ENCODE measurements around the gene CNPY1.
"Not testable (repeated sequence)": the region's sequence is repeated elsewhere in the genome, so short reads cannot be mapped to it uniquely, and the experiment has no call there.

Gene CNPY1

DNA sequence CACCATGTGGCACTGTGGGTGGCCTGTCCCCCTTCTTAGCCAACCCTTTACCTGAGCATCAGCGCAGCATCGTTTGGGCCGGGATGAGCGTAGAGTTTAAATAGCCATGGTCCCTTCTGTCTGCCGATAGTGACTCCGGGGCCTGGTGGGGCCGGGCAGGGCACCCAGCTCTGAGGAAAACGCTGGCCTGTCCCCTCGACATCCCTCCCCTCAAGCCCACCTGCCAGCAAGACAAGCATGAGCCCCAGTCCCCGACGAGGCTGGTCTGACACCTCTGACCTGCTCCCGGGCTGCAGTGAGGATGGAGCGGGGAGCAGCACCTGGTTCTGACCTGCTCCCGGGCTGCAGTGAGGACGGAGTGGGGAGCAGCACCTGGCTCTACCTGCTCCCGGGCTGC lies 31.1 kb upstream of the CNPY1 start:
- FAIRE-seq = no peak

DNA sequence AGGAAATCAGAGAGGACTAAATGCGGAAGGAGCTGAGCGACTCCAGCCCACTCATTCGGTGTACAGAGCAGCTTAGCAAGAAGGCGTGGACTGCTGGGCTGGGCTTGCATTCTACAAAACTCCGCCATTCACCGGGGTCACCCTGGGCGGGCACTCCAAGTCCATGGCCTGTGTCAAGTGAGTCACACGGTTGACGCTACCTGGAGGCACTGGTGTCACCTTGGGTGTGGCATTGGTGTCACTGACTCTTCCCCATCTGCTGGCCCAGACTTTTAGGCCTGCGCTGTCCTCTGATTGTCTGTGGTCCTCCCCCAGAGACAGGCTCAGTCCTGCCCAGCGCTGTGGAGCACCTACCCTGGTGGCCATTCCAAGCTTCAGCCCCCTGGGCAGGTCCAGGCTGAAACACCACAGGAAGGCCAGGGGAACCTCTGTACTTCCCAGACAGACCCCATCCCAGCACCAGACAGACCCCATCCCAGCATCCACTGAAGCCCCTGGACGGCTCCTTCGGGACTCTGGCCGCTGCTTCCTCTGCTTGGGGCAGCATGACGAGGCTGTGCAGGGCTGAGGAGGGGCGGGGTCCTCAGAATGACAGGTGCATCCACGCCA lies 30.6 kb upstream of the CNPY1 start:
- no peak for FAIRE-seq

DNA sequence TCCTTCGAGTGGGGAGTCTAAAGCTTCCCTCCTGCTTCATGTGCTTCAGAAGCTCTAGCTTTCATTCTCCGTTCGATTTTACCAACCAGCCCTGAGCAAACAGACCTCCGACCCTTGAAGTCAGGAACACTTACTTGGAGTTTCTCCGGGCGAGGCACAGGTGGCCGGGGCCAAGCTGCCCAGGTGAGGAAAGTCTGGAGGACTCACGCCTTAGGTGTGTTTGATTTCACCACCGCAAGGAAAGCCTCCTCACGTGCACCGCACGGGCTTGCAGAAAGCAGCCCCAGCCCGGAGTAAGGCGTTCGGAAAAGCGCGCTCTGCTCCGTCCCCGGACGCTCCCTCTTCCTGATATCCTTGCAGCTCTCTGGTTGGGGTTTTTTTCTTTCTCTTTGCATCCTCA lies 30.1 kb upstream of the CNPY1 start:
- FAIRE-seq = no peak

DNA sequence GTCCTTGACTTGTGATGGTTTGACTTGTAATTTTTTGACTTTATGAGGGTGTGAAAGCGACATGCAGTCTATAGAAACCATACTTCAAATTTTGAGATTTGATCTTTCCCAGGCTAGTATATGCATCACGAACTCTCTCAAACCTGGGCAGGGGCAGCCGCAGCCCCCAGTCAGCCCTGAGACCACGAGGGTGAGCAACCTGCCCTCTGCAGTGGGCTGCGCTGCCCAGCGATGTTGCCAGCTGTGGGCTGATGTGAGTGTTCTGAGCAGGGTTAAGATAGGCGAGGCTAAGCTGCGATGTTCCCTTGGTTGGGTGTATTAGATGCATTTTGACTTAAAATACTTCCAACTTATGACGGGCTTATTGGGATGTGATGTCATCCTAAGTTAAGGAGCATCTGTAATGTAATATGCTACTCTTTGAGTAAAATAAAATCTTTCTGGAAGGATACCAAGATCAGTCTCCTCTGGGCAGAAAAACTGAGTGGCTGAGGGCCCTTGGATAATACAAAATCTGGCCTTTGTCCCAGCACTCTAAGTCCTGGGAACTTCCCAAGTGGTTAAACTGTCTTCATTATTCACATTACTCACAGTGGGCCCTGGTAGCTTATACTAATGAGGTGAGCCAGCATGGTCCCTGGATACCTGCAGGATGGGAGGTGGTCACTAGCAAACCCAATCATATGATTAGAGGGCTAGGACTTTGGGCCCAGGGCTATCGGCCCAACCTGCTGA lies 28.4 kb upstream of the CNPY1 start:
- FAIRE-seq = no peak

DNA sequence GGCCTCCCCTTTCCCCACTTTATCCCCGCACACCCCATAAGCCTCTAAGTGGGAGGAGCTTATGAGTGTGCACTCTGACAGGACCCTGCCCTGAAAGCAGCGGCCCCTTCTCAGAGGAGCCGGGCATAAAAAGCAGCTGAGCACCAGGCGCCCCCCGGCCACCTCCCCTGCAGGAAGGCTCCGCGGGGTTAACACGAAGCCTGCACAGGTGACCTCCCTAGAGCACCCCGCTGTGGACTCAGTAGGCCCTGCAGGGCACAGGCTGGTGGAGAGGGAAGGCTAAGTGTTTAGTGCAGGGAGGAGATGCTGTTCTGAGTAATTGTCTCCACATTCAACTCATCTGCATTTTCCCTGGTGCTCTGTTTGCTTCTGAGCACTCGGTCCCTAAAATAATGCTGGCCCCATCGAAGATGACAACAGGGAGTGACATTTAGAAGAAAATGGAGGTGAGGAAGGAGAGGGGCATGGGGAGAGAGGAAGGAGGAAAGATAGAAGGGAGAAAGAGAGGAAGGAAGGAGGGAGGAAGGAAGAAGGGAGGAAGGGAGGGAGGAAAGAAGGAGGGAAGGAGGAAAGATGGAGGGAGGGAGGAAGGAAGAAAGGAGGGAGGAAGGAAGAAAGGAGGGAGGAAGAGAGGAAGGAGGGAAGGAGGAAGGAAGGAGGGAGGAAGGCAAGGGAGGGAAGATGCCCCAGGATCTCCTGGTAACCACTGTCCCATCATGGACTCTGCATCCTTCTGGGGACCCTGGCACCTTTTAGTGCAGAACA lies 25.4 kb upstream of the CNPY1 start:
- FAIRE-seq = no peak

DNA sequence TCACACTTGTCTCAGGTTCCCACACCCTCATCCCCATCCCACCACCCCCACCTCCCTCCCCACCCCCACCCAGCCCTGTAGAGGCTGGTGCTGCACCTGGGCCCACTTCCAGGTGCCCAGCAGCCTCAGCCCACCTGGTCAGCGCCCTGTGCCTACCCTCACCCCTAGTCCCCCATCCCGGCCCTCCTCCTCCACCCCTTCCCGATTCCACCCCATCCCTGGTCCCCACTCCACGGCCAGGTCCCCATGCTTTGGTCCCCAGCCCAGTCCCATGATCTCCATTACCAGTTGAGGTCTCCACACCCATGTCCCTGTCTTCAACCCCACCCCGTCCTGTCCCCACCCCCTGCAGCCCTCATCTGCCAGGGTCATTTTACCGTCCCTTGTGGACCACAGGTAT lies 24.6 kb upstream of the CNPY1 start:
- no peak for FAIRE-seq

DNA sequence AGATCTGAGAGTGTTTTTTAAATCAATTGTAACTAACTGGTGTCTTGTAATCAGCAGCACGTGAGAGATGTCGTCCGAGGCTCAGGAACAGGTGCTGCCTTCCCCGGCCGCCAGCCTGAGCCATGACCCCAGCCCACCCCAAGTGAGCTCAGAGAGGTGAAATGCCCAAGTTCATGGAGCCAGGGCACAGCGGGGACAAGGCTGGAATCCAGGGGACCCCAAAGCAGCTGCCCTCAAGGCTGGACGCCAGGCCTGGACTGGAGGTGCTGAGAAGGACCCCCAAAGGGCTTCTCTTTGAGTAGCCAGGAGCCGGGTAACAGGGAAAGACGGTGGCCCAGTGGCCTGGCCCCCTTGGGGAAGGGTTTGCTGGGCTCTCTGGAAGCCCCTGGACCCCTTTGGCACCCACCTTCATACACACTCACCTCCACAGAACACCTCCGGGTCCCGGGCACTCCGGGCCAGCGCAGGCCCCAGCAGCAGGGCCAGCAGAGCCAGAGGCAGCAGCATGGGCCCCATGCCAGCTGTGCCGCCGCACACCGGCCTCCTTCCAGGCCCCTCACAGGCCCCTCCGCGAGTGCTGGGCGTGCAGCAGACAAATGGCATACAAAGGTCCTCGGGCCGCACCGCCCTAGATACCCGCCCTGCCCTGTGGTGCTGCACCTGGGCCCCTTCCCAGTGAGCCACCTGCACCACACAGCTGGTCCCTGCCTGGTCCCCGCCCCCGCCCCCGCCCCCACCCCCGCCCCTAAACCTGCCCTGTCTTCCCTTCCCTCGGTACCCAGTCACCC lies 24.0 kb upstream of the CNPY1 start:
- FAIRE-seq = no peak

DNA sequence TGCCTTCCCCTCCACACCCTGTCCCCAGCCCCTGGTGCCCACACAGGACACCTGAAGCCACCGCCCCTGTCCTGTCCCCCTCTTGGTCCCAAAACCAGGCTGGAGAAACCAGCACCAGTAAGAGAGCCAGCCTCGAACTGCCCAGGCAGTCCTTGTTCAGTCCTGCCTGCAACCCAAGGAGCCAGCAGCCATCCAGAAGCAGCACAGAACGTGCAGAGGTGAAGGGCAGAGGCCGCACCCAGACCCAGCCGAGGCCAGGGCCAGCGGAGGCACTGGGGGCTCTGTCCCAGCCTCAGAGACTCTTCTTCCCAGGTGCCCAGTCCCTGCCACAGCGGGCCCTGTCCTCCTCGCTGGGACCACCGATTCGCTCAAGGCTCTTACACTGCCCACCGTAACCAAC lies 23.3 kb upstream of the CNPY1 start:
- FAIRE-seq = no peak

DNA sequence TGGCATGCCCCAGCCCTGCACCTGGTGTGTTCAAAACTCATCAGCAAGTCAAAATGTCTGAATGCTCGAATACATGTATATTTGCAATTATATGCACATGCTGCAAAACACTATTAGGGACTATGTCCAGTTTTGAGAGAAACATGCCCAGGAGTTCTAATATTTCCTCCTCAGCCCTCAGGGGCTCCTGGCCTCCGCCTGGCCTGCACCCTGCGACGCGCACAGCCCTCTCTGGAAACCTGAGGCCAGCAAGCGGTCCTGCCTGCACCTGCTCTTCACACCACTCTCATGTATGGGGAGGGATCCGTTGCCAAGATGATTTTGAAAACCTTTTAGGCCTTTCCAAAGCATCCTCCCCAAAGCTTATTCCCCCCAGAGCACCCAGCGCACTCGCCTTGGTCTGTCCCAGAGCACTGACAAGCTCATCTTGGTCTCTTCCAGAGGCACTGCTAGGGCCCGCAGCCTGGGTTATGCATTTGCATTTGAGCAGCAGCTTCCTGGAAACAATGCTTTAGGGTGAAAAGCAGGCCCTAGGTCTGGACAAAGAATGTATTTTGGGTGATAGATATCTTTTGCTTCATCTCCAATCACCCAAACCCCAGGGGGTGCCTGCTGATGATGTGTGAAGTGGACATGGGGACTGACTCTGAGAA lies 22.6 kb upstream of the CNPY1 start:
- FAIRE-seq = no peak

DNA sequence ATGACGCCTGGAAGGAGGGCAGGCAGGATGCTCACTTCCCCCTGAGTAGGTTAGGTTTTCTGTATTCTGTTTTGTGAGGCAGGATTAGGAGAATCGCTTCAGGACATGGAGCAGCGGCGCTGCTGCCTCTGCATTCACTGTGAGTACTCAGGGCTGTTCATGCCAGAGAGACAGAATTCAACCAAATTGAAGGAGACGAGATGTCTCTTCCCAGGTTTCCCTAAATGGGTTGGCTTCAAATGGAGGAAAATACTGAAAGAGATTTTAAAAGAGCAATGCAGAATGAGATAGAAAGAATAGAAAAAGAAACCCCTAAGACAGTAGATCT lies 21.9 kb upstream of the CNPY1 start:
- FAIRE-seq = no peak

DNA sequence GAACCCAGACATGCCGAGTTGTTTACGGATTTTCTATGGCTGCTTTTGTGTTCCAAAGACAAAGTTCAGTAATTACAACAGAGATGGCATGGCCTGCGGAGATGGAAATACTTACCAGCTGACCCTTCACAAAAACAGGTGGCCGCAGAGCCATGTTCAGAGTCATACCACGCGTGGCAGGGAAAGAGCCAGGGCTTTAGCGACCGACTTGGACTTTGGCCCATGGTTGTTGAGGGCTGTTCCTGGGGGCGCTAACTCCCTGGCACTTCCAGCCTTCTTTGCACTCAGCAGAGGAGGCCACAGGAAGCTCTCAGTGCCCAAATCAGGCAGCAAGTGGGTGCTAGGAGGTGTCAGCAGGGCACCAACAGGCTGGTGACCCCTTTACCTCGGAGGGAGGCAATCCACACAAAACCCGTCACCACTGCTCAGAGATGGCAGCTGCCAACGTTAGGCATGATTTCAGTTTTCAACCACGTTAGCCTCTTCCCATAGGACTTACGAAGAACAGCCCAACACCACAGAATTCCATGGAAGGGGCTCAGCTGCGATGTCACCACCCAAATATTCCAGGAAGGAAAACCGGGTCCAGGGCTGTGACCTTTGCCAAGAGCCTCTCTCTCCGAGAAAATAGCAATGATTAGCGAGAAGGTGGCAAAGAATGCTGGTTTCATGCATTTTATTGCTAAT lies 21.4 kb upstream of the CNPY1 start:
- FAIRE-seq = no peak

DNA sequence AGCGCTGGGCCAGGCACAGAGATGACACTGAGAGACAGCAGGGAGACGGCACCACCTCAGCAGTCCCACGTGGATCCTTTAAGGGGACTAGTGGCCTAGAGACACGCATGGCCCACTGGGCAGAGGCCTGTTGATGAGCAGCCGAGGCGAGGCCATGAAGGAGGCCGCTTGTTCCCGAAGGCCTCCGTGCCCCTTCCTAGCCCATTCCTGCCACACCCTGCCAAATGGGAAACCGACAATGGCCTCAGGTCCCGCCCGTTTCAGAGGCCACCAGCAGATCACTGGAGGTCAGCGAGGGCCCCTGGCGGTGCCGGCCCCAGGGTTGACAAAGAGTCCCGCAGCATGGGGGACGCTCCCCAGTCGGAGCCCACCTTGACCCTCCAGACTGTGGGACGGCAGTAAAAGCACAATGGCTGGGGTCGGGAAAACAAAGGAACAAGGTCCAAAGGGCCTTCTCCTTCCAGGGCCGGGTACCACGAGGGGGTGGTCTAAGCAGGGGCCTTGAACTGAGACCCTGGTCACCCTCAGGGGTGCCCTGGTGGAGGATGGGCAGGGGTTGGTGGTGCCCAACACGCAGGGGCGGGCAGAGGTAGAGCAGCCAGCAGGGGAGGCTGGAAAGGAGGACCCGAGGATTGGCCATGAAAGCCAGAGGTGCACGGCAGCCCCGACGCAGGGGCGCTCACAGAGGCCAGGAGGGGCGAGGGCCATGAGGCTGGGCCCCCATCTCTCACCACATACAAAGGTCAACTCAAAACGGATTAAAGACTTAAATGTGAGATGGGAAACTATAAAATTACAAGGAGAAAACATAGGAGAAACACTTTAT lies 19.9 kb upstream of the CNPY1 start:
- no peak for FAIRE-seq

DNA sequence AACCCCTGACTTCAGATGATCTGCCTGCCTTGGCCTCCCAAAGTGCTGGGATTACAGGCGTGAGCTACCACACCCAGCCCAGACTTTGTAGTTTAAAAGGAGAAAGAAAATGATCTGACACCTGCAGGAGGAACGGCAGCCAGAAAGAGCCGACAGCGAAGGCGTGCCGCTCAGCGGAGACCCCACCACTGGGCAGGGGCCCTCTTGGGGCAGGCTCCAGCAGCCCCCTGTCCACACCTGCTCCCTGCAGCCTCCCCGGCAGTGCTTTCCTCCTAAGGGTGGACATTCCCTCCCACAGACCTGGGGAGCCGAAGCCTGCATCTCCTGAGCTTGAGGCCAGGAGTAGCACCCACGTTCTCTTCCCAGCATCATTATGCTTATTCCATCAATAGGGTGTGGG lies 19.2 kb upstream of the CNPY1 start:
- FAIRE-seq = no peak

DNA sequence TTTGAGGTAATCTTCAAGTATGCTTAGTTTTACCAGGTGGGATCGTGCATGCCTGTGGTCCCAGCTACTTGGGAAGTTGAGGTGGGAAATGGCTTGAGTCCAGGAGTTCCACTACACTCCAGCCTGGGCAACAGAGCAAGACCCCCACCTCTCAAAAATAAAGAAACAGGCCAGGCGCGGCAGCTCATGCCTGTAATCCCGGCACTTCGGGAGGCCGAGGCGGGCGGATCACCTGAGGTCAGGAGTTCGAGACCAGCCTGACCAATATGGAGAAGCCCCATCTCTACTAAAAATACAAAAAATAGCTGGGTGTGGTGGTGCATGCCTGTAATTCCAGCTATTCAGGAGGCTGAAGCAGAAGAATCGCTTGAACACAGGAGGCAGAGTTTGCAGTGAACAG lies 16.6 kb upstream of the CNPY1 start:
- not testable (repeated sequence) for FAIRE-seq

DNA sequence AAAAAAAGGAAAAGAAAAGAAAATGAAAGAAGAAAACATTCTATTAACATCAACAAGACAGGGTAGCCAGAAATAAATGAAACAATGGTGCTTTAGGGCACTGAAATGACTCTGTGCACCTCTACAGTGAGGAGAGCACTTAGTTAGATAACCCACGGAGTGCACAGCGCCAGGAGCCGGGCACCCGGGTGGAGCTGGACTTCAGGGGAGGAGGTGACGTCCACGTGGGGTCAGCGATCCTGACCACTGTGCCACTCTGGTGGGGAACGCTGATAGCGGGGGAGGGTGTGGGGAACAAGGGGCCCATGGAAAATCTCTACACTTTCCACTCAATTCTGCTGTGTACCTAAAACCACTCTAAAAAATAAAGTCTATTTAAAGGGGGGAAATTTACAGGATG lies 15.7 kb upstream of the CNPY1 start:
- FAIRE-seq = no peak

DNA sequence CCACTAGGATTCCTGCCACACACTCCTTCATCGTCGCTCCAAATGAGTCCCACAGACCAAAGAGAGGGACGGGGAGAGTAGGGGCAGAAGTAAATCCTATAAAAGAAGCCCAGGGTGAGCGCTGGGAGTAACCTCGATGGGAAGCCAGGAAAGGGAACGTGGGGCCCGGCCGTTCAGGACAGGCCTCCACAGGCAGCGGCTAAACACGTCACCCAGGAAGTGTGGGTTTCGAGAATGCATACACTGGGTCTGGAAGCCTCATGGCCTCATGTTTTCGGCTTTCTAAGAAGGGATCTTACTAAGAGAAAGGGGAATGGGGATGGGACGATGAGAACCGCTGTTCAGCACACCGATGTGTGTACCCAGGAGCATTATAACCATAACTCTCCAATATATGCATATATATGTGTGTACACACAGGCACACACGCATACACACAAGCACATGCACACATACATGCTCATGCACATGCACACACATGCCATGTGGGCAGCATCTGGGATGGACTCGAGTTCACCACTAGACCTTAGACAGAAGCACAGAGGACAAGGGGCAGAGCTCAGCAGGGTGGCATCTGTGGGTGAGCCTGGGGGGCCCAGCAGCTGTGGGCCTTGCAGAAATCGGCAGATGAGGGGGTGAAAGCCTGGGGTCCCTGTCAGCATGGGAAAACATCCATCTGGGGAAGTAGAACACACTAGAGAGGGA lies 14.8 kb upstream of the CNPY1 start:
- FAIRE-seq = no peak

DNA sequence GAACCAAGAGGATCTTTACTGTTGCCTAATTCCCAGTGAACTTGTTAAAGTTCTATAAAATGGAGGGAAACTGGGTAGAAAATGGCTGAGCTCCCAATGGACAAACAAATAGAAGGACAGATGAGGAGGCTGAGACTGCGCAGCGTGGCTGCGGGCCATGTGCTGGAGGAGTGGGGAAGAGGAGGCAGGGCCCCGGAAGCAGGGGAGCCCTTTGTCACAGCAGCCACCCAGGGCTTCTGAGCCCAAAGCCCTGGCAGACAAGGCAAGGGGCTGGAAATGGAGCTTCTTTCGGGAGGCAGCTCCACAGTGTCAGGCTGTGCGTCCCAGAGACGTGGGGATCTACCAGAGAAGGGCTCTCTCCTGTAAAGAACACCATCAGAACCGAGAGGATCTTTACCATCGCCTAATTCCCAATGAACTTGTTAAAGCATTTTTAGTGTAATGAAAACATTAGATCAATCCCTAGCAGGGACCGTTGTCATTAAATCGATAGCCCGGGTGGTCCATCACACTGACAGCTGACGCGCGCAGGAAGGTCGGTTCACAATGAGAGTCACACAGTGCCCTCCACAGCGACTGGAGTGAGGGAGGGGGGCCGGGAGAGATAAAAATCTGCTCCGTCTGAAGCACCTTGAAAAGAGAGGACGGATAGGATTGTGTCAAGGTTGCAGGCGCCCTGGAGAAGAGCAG lies 14.0 kb upstream of the CNPY1 start:
- FAIRE-seq = no peak

DNA sequence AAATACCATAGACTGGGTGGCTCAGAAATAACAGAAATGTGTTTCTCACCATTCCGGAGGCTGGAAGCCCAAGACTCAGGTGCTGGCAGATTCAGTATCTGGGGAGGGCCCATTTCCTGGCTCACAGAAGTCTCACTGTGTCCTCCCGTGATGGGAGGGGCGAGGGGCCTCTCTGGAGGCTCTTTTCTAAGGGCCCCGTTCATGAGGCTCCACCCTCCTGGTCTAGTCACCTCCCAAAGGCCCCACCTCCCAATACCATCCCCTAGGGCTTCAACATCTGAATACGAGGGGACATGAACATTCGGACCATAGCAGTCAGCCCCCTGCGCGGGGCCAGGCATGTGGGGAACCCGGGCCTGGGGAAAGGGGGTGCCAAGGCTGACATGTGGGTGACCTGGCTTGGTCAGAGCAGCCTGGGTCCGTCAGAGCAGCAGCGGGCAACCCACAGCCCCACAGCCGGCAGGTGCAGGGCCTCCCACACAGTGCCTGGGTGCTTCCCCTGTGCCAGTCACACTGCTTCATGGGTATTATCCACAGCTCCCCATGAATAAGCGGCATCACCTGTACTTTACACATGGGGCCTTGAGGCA lies 13.3 kb upstream of the CNPY1 start:
- no peak for FAIRE-seq

DNA sequence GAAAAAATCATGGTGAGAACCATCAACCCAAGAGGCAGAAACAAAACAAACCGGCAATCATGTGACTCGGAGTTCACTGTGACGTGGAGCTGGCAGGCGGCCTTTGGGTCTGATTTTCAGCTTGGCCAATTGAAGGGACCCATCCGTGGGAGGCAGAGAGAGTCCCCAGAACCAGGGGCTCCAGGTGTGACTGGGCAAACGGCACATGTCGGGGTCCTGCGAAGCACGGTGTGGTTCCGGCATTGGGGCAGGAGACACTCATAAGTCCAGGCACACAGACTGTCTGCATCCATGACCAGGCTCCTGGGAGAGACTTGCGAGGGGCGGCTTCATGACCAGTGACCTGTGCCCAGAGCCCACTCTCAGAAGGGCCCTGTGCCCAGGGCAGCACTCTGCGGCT lies 12.6 kb upstream of the CNPY1 start:
- FAIRE-seq = no peak

DNA sequence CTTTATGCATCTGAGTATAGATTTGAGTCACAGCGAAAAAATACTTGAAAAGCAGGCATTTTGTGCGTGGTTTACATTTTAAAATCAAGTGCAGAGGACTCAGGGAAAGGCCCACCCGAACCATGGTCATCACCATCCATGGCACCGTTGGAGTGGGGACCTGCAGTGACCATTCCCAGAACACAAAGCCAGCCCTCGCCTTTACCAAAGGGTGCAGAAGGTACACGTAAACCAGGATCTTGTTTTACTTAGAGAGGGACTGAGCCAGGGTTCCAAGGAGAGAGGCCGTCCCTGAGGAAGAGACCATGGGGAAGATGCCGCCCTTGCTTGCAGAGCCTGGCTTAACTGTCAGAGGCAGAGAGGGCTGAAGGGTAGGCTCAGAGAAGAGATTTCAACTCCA lies 12.0 kb upstream of the CNPY1 start:
- no peak for FAIRE-seq
